ENCODE data around the gene ABAT. TPM values are rescaled to one million over a fixed set of nuclear protein-coding genes. Genes with fewer than 3 reads are reported as not detected.

Gene ABAT
- total RNA-seq, 4 donors from 2014 or later = 2.0 to 8.5 (median 5.9) TPM

GRCh38 chr16:8655184-8655717 lies 19.2 kb upstream of the ABAT start:
- no peaks in the 10 kb centered on the region for H3K36me3 ChIP-seq
- no peaks in the 10 kb centered on the region for H3K9me3 ChIP-seq
- H3K27me3 ChIP-seq = no peaks in the 10 kb centered on the region
- TF ChIP-seq POLR2AphosphoS5 (IDR thresholded peaks at IDR 0.05) (no peak), EP300 (IDR thresholded peaks at IDR 0.05) (no peak), POLR2A (IDR thresholded peaks at IDR 0.05) (no peak), CTCF (IDR thresholded peaks at IDR 0.05) (no peak)
- 92% methylated on average over 1 of the region's 1 CpG for WGBS
- no peak for DNase-seq (ENCODE audit: low spot score in 2 of 2)
- H3K4me1 ChIP-seq = no peaks in the 10 kb centered on the region
- no peak overlapping the region for H3K4me3 ChIP-seq
- no peak overlapping the region for H3K27ac ChIP-seq

GRCh38 chr16:8656376-8656775 lies 18.0 kb upstream of the ABAT start:
- 39% methylated on average over 3 of the region's 3 CpGs for WGBS
- Histone ChIP-seq H3K4me1 (no peaks in the 10 kb centered on the region), H3K27ac (no peak overlapping the region), H3K9me3 (no peaks in the 10 kb centered on the region), H3K4me3 (no peak overlapping the region), H3K36me3 (no peaks in the 10 kb centered on the region), H3K27me3 (no peaks in the 10 kb centered on the region)
- no peak for DNase-seq (ENCODE audit: low spot score in 2 of 2)
- TF ChIP-seq POLR2A (IDR thresholded peaks at IDR 0.05) (no peak), EP300 (IDR thresholded peaks at IDR 0.05) (no peak), CTCF (IDR thresholded peaks at IDR 0.05) (no peak), POLR2AphosphoS5 (IDR thresholded peaks at IDR 0.05) (no peak)

GRCh38 chr16:8660841-8661301 lies 13.5 kb upstream of the ABAT start:
- Histone ChIP-seq H3K4me3 (no peak overlapping the region), H3K36me3 (peaks cover 19% of the 10 kb centered on the region), H3K27me3 (no peaks in the 10 kb centered on the region), H3K27ac (no peak overlapping the region), H3K9me3 (no peaks in the 10 kb centered on the region), H3K4me1 (no peaks in the 10 kb centered on the region)
- no peak for DNase-seq (ENCODE audit: low spot score in 2 of 2)
- peak; percentile 46 to 54 for TF ChIP-seq CTCF (IDR thresholded peaks at IDR 0.05)
- no peak for TF ChIP-seq POLR2AphosphoS5 (IDR thresholded peaks at IDR 0.05)
- WGBS = 27% methylated on average over 6 of the region's 13 CpGs

GRCh38 chr16:8661703-8662102 lies 12.7 kb upstream of the ABAT start:
- Histone ChIP-seq H3K27ac (no peak overlapping the region), H3K9me3 (no peaks in the 10 kb centered on the region), H3K4me3 (no peak overlapping the region), H3K4me1 (no peaks in the 10 kb centered on the region), H3K36me3 (peaks cover 25% of the 10 kb centered on the region), H3K27me3 (no peaks in the 10 kb centered on the region)
- 77% methylated on average over 5 of the region's 5 CpGs for WGBS
- DNase-seq (ENCODE audit: low spot score in 2 of 2) = no peak
- no peak for TF ChIP-seq POLR2A (IDR thresholded peaks at IDR 0.05)
- TF ChIP-seq CTCF (IDR thresholded peaks at IDR 0.05) = no peak

- Histone ChIP-seq H3K27ac (no peak overlapping the region), H3K36me3 (peaks cover 33% of the 10 kb centered on the region), H3K27me3 (no peaks in the 10 kb centered on the region), H3K4me3 (no peak overlapping the region), H3K9me3 (no peaks in the 10 kb centered on the region), H3K4me1 (no peaks in the 10 kb centered on the region)
- no peak for TF ChIP-seq EP300 (IDR thresholded peaks at IDR 0.05)
- WGBS = 86% methylated on average over 9 of the region's 9 CpGs
- DNase-seq (ENCODE audit: low spot score in 2 of 2) = no peak
Measured at GRCh38 chr16:8663192-8664089, 11.0 kb upstream of the ABAT start.
